GM12801 (cell line): ENCODE data around the gene C1QTNF4.
A peak's percentile ranks its signal among the peaks of the same experiment; 100 is the strongest.

Experiments used
- CTCF ChIP-seq: IDR thresholded peaks from one replicate; pipeline ENCODE4 v1.5.1; 2011; ENCODE audit warnings: control low read depth; ENCODE audit not compliant: insufficient read length; ENCODE audit errors: extremely low read depth

Gene C1QTNF4

GRCh38 chr11:47553406-47553743, 40.8 kb downstream of the C1QTNF4 start:
- no peak for TF ChIP-seq CTCF

- TF ChIP-seq CTCF: peak; percentile 13
Observed at GRCh38 chr11:47552566-47553405, 41.4 kb downstream of the C1QTNF4 start, which contains the start of gene CELF1. CELF1 (minus strand) TSS chr11:47553132; CDS start chr11:47499523, 53,609 bp downstream.

- TF ChIP-seq CTCF: no peak
Observed at GRCh38 chr11:47552056-47552565, 42.1 kb downstream of the C1QTNF4 start.

- no peak for TF ChIP-seq CTCF
Observed at GRCh38 chr11:47551086-47551485, 43.1 kb downstream of the C1QTNF4 start.

GRCh38 chr11:47550288-47551047, 43.7 kb downstream of the C1QTNF4 start:
- TF ChIP-seq CTCF: no peak

- no peak for TF ChIP-seq CTCF
Observed at GRCh38 chr11:47545298-47545697, 48.9 kb downstream of the C1QTNF4 start.

GRCh38 chr11:47541070-47541469, 53.1 kb downstream of the C1QTNF4 start:
- no peak for TF ChIP-seq CTCF
